Limb (tissue), 2 donors: ENCODE results near the gene FAM83G.

Experiments
- DNase-seq, 2 donors: peaks; one replicate each; pipeline ENCODE4 v3.0.0-alpha.2; 2016; ENCODE audit errors: extremely low spot score in 2 of 2

Gene FAM83G

DNA sequence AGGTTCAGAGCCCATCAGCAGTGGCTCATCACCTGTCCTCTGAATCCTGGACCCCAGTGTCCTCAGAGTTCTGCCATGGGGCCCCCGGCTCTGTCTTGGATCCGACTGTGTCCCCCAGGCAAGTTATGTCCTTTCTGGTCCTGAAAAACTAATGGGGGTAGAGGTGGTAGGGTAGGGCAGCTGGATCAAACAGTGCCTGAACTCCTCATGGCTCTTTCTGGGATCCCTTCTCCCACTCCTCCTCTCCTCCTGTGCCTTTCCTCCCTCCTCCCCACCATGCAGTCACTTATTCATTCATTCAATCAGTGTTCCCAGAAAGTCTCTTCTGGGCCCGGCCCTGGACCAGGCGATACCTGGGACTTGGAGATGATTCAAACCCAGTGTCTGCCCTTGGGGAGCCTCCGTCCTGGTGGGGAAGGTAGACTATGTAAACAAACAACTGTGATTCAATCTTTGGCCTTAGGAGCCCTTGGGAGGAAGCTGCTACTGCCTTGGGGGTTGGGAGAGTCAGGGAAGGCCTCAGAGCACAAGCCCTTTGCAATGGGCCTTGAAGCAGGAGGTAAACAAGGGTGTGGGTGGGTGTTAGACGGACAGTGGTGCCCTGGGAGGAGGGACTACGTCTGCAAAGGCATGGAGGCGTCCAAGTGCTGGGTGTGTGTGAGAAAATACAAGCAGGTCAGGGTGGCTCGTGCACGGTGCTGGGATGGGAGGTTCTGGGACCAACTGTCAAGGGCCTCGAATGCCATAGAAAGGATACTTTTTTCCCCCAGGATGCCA, 6.4 kb upstream of the FAM83G start:
- no peak for DNase-seq

DNA sequence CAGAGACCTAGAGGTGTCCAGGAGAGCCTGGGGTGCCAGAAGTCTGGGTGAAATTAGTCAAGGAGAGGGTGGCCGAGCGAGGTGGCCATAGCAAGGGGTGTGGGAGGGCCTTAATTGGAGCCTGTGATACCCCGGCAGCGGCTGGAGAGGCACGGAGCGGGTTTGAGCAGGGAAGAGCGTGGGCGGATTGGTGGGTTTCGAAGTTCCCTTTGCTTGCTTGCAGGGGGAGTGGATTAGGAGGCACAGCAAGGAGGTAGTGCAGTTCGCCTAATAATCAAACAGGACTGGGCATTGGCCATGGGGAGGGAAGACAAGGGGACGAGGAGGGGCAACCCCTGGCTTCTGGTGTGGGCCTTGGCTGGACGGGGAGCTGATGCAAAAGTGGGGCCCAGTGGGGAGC, 5.4 kb upstream of the FAM83G start:
- no peak for DNase-seq

GRCh38 chr17:19006698-19007097, 2.1 kb upstream of the FAM83G start:
- DNase-seq: no peak

DNA sequence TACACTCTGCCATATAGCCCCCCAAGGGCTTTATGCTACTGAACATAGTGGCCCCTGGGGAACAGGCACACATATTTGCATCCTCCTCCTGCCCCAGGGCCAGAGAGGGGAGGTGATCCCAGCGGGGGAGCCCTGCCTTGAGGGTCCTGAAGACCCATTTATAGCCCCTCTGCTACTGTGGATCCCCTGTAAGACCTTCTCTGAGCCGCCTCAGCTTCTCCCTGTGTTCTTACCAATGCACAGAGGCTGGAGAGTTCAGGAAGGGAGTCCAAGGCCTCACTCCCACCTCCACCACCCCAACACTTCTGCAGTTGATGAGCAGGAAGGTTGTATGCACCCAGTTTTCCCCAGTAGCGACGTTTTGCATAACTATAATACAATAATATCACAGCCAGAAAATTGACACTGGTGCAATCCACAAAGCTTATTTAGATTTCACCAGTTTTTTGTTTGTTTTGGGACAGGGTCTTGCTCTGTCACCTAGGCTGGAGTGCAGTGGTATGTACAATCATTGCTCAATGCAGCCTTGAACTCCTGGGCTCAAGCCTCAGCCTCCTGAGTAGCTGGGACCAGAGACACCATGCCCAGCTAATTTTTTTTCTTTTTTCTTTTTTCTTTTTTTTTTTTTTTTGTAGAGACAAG, 1.3 kb upstream of the FAM83G start:
- no peak for DNase-seq

DNA sequence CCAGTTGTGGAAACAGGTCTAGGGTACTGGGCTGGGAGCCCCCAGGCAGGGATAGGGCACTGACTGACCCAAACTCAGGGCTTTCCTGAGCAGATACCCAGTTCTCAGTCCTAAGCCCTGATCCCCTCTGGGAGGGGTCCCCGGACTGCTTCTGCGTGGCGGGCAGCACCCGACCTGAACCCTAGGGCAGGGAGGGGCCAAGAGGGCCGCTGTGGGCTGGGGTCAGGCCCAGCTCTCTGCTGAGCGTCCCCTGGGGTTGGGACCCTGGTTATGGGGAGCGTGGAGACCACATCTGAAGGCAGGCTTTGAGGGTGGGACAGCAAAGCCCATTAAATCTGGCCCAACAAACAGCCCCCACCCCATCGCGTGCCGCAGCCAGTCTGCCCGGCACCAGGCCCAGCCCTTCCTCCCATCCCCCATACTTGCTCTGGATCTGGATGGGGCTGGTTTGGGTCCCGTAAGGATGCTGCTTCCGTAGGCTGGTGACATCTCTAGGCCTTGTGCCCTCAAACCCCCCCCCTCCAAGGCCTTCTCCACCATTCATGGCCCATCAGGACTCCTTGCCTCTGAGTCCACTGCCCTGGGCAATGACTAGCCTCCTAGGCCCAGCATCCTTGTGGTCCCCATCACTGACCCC, 691 bp upstream of the FAM83G start:
- no peak for DNase-seq

GRCh38 chr17:19003543-19004420, 782 bp downstream of the FAM83G start:
- DNase-seq: peak in 1 of 2 donors; percentile 57

DNA sequence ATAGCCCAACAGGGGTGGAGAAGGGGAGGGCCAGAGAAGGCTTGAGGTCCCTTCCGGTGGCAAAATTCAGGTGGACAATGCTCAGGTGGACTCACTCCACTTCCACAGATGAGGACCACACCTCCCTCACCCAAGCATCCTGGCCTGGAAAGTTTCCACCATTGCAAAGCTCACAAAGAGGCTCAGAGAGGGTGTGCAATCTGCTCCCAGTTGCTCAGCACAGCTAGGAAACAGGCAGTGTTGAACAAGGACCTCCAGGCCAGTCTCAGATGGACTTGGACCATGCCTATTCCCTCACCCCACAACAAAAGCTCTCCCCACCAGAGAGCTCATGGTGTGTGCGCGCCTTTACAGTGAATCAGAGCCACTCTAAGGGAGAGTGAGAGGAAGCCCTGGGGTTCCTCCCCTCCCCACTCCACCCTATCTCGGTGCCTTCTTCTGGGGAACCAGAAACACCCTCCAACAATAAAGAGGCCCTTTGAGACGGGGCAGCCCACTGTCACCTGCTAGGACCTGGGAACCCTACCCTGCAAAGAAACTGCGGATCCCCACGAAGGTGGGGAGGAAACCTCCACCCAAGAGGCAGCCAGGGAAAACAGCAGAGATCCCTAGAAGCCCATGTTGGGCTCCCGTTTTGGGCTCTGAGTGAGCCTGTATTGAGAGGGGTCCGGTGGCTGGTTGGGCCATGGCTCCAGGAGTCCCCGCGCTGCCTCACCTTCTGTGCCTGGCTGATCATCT, 1.6 kb downstream of the FAM83G start:
- DNase-seq: no peak

DNA sequence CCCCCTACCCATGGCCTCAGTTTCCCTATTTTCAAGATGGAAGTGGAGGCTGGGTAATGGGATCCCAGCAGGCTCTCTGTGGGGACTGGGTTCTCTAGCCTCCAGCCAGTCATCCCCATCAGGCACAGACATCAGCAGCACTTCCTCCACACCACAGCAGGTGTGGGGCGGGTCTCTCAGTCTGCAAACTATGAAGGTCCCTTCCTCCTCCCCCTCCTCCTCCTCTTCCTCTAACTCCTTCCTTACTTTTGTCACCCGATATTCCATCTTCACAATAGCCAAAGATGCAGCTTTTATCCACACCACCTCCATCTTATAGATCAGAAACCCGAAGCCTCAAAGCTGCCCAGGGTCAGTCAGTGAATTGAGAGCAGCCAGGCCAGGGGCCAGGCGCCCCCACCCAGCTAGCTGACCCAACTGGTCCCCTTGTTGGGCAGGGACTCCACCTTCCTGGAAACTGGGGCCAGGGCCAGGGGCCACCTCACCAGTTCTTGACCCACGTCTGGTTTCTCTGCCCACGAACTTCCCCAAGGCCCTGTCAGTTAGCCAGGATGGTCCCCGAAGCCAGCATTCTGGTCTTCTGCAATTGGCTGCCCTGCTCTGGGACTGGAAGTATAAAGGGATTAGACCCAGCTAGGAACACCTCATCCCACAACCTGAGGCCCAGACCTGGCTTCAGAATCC, 2.5 kb downstream of the FAM83G start:
- no peak for DNase-seq

DNA sequence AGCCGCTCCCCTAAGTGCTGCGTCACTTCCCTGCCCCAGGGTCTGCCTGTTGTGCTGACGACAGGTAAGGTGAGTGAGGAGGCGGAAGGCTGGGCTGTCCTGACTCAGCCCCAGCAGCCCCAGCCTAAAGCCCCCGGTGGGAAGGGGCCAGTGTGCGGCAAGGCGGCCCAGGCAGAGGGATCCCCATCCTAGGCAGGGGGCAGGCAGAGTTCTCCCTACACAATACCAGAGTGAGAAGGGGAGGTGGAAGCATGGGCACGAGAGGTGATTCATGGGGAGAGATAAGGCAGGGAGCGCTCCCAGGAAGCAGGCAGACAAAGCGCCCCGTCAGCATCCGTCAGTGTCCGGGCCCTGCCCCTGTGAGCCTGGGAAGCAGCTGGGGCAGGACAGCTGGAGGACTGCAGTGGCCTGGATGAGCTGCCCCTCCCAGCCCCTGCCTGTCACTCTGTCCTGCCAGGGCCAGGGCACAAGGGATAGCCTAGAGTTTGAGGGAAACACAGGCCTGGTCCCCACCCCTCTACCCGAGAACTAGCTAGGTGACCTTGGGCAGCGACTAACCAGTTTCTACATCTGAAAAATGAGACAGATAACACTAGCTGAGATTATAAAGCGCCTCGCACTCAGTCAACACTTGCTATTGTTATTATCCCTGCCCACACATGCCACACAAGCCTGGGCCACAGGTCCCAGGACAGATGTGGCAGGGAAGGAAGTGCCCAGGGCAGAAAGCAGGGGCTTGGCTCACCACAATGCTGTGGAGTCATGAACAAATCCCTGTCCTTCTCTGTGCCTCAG, 3.8 kb downstream of the FAM83G start:
- DNase-seq: no peak

GRCh38 chr17:18999911-19000310, 4.7 kb downstream of the FAM83G start:
- no peak for DNase-seq

GRCh38 chr17:18999394-18999793, 5.2 kb downstream of the FAM83G start:
- DNase-seq: no peak

GRCh38 chr17:18997650-18998196, 6.8 kb downstream of the FAM83G start:
- DNase-seq: no peak

DNA sequence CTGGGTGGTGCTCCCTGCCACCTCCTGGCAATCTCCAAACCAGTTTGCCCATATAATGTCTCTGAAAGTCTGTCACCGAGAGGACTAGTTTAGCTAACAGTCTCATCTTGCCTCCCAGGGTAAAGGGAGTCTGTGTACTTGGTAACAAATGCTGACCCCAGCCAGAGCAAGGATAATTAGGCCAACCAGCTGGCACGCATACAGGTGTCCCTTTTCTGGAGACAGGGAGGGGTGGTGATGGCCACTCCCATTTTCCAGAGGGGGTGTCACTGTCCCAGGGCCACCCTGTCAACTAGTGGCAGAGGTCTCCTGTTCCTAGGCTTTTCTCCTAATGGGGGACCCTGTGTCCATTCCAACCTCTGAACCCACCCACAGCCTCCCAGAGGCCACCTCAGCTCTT, 8.1 kb downstream of the FAM83G start:
- DNase-seq: no peak

GRCh38 chr17:18995220-18995619, 9.3 kb downstream of the FAM83G start:
- DNase-seq: no peak

DNA sequence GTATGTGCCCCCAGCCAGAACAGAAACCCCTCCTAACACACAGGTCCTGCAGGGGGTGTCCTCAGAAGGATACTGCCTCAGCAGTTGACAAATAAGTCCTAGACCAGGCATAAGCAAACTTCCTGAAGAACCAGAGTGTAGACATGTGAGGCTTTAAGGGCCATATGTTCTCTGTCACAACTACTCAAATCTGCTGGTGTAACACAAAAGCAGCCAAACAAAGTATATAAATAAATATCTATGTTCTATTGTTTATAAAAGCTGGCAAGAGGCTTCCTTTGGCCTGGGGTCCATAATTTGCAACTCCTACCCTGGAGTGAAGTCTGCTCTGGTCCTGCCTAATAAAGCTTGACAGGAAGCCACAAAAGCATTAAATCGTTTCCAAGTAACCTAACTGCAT, 9.9 kb downstream of the FAM83G start:
- DNase-seq: no peak

GRCh38 chr17:18993905-18994526, 10.5 kb downstream of the FAM83G start:
- DNase-seq: no peak

GRCh38 chr17:18992454-18993130, 12.0 kb downstream of the FAM83G start:
- DNase-seq: no peak
